HepG2 (cell line): ENCODE measurements around the gene ZNF287. TPM values are rescaled to one million over a fixed set of nuclear protein-coding genes. Genes with fewer than 3 reads are reported as not detected.

ENCODE experiments used
- DMAP1 ChIP-seq: IDR thresholded peaks from 2 replicates; pipeline ENCODE4 v1.6.1; 2016
- HHEX ChIP-seq: IDR thresholded peaks from 2 replicates; pipeline ENCODE4 v1.6.1; 2016; ENCODE audit warnings: control low read depth
- MATR3 ChIP-seq: sonication (generic); formaldehyde crosslinking; IDR thresholded peaks from 2 replicates; pipeline ENCODE4 v1.4.0; 2020; ENCODE audit warnings: missing genetic modification reagents
- RAD51 ChIP-seq: fragments of 450-650 bp; IDR thresholded peaks from 2 replicates; pipeline ENCODE4 v1.6.1; 2016; ENCODE audit warnings: borderline replicate concordance
- SP1 ChIP-seq, 2 experiments: fragments of 450-650 bp in 1 of 2; sonication (generic) in 1 of 2; formaldehyde crosslinking in 1 of 2; IDR thresholded peaks; 2 replicates each; pipeline versions ENCODE4 v1.4.0 to v1.6.1; 2016 to 2020; ENCODE audit warnings: missing genetic modification reagents in 1 of 2
- THYN1 ChIP-seq: sonication (generic); formaldehyde crosslinking; IDR thresholded peaks from 2 replicates; pipeline ENCODE4 v1.8.1; 2023; ENCODE audit warnings: low read depth, mild to moderate bottlenecking, moderate library complexity, missing genetic modification reagents, borderline replicate concordance
- USF2 ChIP-seq, 2 experiments: sonication (generic) in 1 of 2; formaldehyde crosslinking in 1 of 2; IDR thresholded peaks; 2 replicates each; pipeline versions ENCODE4 v1.5.1 to v1.6.1; 2011 to 2020; ENCODE audit warnings: borderline replicate concordance in 1 of 2, low read depth in 1 of 2, low read length in 1 of 2, mild to moderate bottlenecking in 1 of 2, missing genetic modification reagents in 1 of 2, moderate library complexity in 1 of 2
- ZNF260 ChIP-seq: sonication (generic); formaldehyde crosslinking; IDR thresholded peaks from 2 replicates; pipeline ENCODE4 v1.4.0; 2020; ENCODE audit warnings: missing genetic modification reagents, low read depth, mild to moderate bottlenecking, borderline replicate concordance
- ZNF574 ChIP-seq: sonication (generic); formaldehyde crosslinking; IDR thresholded peaks from 2 replicates; pipeline ENCODE4 v1.4.0; 2020; ENCODE audit warnings: missing genetic modification reagents
- ZNF607 ChIP-seq: sonication (generic); formaldehyde crosslinking; IDR thresholded peaks from 2 replicates; pipeline ENCODE4 v1.5.1; 2020; ENCODE audit warnings: missing genetic modification reagents, mild to moderate bottlenecking, borderline replicate concordance
- ZNF674 ChIP-seq: sonication (generic); formaldehyde crosslinking; IDR thresholded peaks from 2 replicates; pipeline ENCODE4 v1.5.0; 2020; ENCODE audit warnings: low read depth, mild to moderate bottlenecking, missing genetic modification reagents
- ZNF788 ChIP-seq: sonication (generic); formaldehyde crosslinking; IDR thresholded peaks from 2 replicates; pipeline ENCODE4 v1.5.0; 2020; ENCODE audit warnings: mild to moderate bottlenecking, missing genetic modification reagents, borderline replicate concordance
- polyA plus RNA-seq, 8 experiments: library from polyadenylated mRNA; depleted of rRNA in 3 of 8; stranded (reverse) in 7 of 8; unstranded in 1 of 8; fragments of >200 nt; fragmentation: Illumina TruSeq in 4 of 8; extraction: Trizol in 4 of 8; gene quantifications; 2 replicates each; pipeline versions ENCODE4 v1.2.1 to v1.2.3, GENCODE V29; 2011 to 2016; ENCODE audit warnings: low read depth in 4 of 8, missing spikeins in 1 of 8, mixed read lengths in 1 of 8; ENCODE audit not compliant: insufficient read depth in 1 of 8
- total RNA-seq, 5 experiments: library from RNA; depleted of rRNA; stranded (reverse); fragments of >200 nt; fragmentation: Illumina TruSeq; extraction: Trizol; gene quantifications; 2 replicates each; pipeline ENCODE4 v1.2.3, GENCODE V29; 2016; ENCODE audit warnings: low read depth in 1 of 5
- TF ChIP-seq, protein P1 (sequence below): sonication (generic); formaldehyde crosslinking; conservative IDR thresholded peaks from 2 replicates; pipeline ENCODE4 v1.8.0; 2022; ENCODE audit warnings: mild to moderate bottlenecking, moderate library complexity, missing genetic modification reagents

The ZNF287 gene
- total and polyA plus RNA-seq, 2 of the 13 experiments (the other 11 are each of a cell fraction or from before 2014, with no cell fraction given), result 0.21 TPM; not detected in 1

- TF ChIP-seq ZNF574 (CRISPR knock-in tag), result peak; percentile 54
- TF ChIP-seq ZNF260 (CRISPR knock-in tag), result no peak
- TF ChIP-seq USF2 (IDR thresholded peaks at IDR 0.05; ENCODE audit: low read depth, low read length), result no peak
- TF ChIP-seq USF2 (CRISPR knock-in tag; IDR thresholded peaks at IDR 0.05; ENCODE audit: borderline replicate concordance), result 0 out of 2 replicates have a peak, but pooled peaks have one; percentile 14
- TF ChIP-seq SP1 (IDR thresholded peaks at IDR 0.05), result no peak
- no peak for TF ChIP-seq SP1 (CRISPR knock-in tag; IDR thresholded peaks at IDR 0.05)
- TF ChIP-seq, protein P1, sequence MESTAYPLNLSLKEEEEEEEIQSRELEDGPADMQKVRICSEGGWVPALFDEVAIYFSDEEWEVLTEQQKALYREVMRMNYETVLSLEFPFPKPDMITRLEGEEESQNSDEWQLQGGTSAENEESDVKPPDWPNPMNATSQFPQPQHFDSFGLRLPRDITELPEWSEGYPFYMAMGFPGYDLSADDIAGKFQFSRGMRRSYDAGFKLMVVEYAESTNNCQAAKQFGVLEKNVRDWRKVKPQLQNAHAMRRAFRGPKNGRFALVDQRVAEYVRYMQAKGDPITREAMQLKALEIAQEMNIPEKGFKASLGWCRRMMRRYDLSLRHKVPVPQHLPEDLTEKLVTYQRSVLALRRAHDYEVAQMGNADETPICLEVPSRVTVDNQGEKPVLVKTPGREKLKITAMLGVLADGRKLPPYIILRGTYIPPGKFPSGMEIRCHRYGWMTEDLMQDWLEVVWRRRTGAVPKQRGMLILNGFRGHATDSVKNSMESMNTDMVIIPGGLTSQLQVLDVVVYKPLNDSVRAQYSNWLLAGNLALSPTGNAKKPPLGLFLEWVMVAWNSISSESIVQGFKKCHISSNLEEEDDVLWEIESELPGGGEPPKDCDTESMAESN (CRISPR knock-in tag), result no peak; the same call in 1 of the 2 replicates
- peak; percentile 78; the same call in 1 of the 2 replicates for TF ChIP-seq ZNF607 (CRISPR knock-in tag)
- no peak for TF ChIP-seq RAD51
- TF ChIP-seq DMAP1 (CRISPR knock-in tag), result peak; percentile 39; the same call in 1 of the 2 replicates
- TF ChIP-seq MATR3, result no peak
- 0 out of 2 replicates have a peak, but pooled peaks have one; percentile 32 for TF ChIP-seq ZNF788
- no peak for TF ChIP-seq ZNF674 (CRISPR knock-in tag)
- no peak for TF ChIP-seq THYN1 (CRISPR knock-in tag)
- TF ChIP-seq HHEX (CRISPR knock-in tag), result no peak
These were observed 20.3 kb upstream of the ZNF287 start (continued) for GRCh38 chr17:16589097-16589969.
